ENCODE data around the gene C10orf90.

C10orf90 gene

GRCh38 chr10:126390324-126390723 is 280.2 kb downstream of the C10orf90 start:
- no peak for TF ChIP-seq CREB1 (IDR thresholded peaks at IDR 0.05; ENCODE audit: low read depth)

GRCh38 chr10:126387931-126388911 is 282.3 kb downstream of the C10orf90 start, which contains the start of gene ADAM12:
Gene ADAM12, minus strand, starts transcription at chr10:126388477. Its CDS starts 332 bp downstream, at chr10:126388145.
- TF ChIP-seq CEBPB (IDR thresholded peaks at IDR 0.05) (no peak), EP300 (IDR thresholded peaks at IDR 0.05; ENCODE audit: borderline replicate concordance) (no peak), TAF1 (IDR thresholded peaks at IDR 0.05; ENCODE audit: low read depth) (no peak), ZBTB7A (IDR thresholded peaks at IDR 0.05; ENCODE audit: low read depth) (no peak), NFIC (IDR thresholded peaks at IDR 0.05) (no peak), RAD21 (IDR thresholded peaks at IDR 0.05; ENCODE audit: low read depth) (no peak), USF1 (IDR thresholded peaks at IDR 0.05) (no peak), TEAD4 (IDR thresholded peaks at IDR 0.05) (no peak), YY1 (IDR thresholded peaks at IDR 0.05; ENCODE audit: low read depth) (no peak), TCF12 (IDR thresholded peaks at IDR 0.05; ENCODE audit: low read depth) (no peak), FOXM1 (IDR thresholded peaks at IDR 0.05; ENCODE audit: borderline replicate concordance, low read depth) (no peak), REST (IDR thresholded peaks at IDR 0.05; ENCODE audit: low read depth) (no peak), CREB1 (IDR thresholded peaks at IDR 0.05; ENCODE audit: low read depth) (no peak), EGR1 (IDR thresholded peaks at IDR 0.05) (no peak)
- TF ChIP-seq, protein P1, sequence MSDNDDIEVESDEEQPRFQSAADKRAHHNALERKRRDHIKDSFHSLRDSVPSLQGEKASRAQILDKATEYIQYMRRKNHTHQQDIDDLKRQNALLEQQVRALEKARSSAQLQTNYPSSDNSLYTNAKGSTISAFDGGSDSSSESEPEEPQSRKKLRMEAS (IDR thresholded peaks at IDR 0.05), result no peak

- peak; percentile 45; the same call in 1 of the 2 replicates for TF ChIP-seq RAD21 (IDR thresholded peaks at IDR 0.05; ENCODE audit: low read depth)
- no peak for TF ChIP-seq REST (IDR thresholded peaks at IDR 0.05; ENCODE audit: low read depth)
Measured at GRCh38 chr10:126387041-126387921, 283.2 kb downstream of the C10orf90 start.

- TF ChIP-seq RAD21 (IDR thresholded peaks at IDR 0.05; ENCODE audit: low read depth), result no peak
- TF ChIP-seq EGR1 (IDR thresholded peaks at IDR 0.05), result no peak
- TF ChIP-seq YY1 (IDR thresholded peaks at IDR 0.05; ENCODE audit: low read depth), result no peak
- no peak for TF ChIP-seq USF1 (IDR thresholded peaks at IDR 0.05)
- no peak for TF ChIP-seq TAF1 (IDR thresholded peaks at IDR 0.05; ENCODE audit: low read depth)
- no peak for TF ChIP-seq NFIC (IDR thresholded peaks at IDR 0.05)
- no peak for TF ChIP-seq CREB1 (IDR thresholded peaks at IDR 0.05; ENCODE audit: low read depth)
- TF ChIP-seq ZBTB7A (IDR thresholded peaks at IDR 0.05; ENCODE audit: low read depth), result no peak
- no peak for TF ChIP-seq TCF12 (IDR thresholded peaks at IDR 0.05; ENCODE audit: low read depth)
- no peak for TF ChIP-seq REST (IDR thresholded peaks at IDR 0.05; ENCODE audit: low read depth)
- TF ChIP-seq FOXM1 (IDR thresholded peaks at IDR 0.05; ENCODE audit: borderline replicate concordance, low read depth), result no peak
- TF ChIP-seq TEAD4 (IDR thresholded peaks at IDR 0.05), result no peak
- TF ChIP-seq, protein P1 (IDR thresholded peaks at IDR 0.05), result no peak
- no peak for TF ChIP-seq EP300 (IDR thresholded peaks at IDR 0.05; ENCODE audit: borderline replicate concordance)
- TF ChIP-seq CEBPB (IDR thresholded peaks at IDR 0.05), result no peak
Measured at GRCh38 chr10:126384269-126384873, 286.1 kb downstream of the C10orf90 start.

All from Ishikawa (cell line).